ENCODE results near the gene PRPF4.

DNA sequence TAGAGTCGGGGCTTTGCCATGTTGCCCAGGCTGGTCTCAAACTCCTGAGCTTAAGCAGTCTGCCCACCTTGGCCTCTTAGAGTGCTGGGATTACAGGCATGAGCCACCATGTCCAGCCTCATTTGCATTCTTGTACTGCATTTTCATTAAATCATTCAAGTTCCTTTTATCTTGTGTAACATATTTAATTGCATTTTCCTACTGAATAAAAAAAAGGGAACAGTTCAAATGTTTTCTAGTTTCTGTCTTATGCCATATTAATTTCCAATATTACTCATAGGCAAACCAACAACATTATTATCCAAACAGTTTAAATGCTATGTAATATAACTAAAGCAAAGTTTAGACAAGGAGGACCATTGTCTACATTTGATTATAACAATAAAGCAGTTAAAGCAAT is 48.0 kb upstream of the PRPF4 start:
- TF ChIP-seq, protein P1, sequence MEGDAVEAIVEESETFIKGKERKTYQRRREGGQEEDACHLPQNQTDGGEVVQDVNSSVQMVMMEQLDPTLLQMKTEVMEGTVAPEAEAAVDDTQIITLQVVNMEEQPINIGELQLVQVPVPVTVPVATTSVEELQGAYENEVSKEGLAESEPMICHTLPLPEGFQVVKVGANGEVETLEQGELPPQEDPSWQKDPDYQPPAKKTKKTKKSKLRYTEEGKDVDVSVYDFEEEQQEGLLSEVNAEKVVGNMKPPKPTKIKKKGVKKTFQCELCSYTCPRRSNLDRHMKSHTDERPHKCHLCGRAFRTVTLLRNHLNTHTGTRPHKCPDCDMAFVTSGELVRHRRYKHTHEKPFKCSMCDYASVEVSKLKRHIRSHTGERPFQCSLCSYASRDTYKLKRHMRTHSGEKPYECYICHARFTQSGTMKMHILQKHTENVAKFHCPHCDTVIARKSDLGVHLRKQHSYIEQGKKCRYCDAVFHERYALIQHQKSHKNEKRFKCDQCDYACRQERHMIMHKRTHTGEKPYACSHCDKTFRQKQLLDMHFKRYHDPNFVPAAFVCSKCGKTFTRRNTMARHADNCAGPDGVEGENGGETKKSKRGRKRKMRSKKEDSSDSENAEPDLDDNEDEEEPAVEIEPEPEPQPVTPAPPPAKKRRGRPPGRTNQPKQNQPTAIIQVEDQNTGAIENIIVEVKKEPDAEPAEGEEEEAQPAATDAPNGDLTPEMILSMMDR (IDR thresholded peaks at IDR 0.05): no peak
- TF ChIP-seq POLR2A (IDR thresholded peaks at IDR 0.05): no peak

Data from uterus (tissue), 2 donors.